Naive B cell (primary cell): ENCODE measurements around the gene CPNE6. TPM values are rescaled to one million over a fixed set of nuclear protein-coding genes. Genes with fewer than 3 reads are reported as not detected.

ENCODE experiments used
- ATAC-seq, 2 donors: fragments of 150-1000 bp; cut with Tn5 transposase; 2 replicates each; pipeline ENCODE4 v1.10.0; 2021; ENCODE audit warnings: low read depth in 2 of 2, mild to moderate bottlenecking in 2 of 2, moderate library complexity in 2 of 2
- DNase-seq: peaks from one replicate; pipeline ENCODE4 v3.0.0; 2022
- H3K27ac Mint-ChIP-seq, 6 donors: one replicate each; pipeline ENCODE4 v1.8.0; 2020 to 2022; ENCODE audit warnings: mild to moderate bottlenecking in 6 of 6, mixed read lengths in 6 of 6, moderate library complexity in 5 of 6, inconsistent platforms in 2 of 6
- H3K27me3 Mint-ChIP-seq, 3 donors: one replicate each; pipeline ENCODE4 v1.8.0; 2021 to 2022; ENCODE audit warnings: mixed read lengths in 3 of 3, mild to moderate bottlenecking in 1 of 3
- H3K36me3 Mint-ChIP-seq, 2 donors: one replicate each; pipeline ENCODE4 v1.8.0; 2020 to 2022; ENCODE audit warnings: mixed read lengths in 2 of 2, inconsistent platforms in 1 of 2, mild to moderate bottlenecking in 1 of 2
- H3K4me1 Mint-ChIP-seq, 3 donors: one replicate each; pipeline ENCODE4 v1.8.0; 2020 to 2022; ENCODE audit warnings: mixed read lengths in 3 of 3, inconsistent platforms in 1 of 3, mild to moderate bottlenecking in 1 of 3, moderate library complexity in 1 of 3
- H3K4me3 Mint-ChIP-seq, 8 donors: one replicate each; pipeline ENCODE4 v1.8.0; 2020 to 2022; ENCODE audit warnings: mild to moderate bottlenecking in 8 of 8, mixed read lengths in 8 of 8, moderate library complexity in 8 of 8, inconsistent platforms in 2 of 8
- H3K9me3 Mint-ChIP-seq, 7 donors: one replicate each; pipeline ENCODE4 v1.8.0; 2020 to 2022; ENCODE audit warnings: mixed read lengths in 7 of 7, mild to moderate bottlenecking in 5 of 7, inconsistent platforms in 2 of 7, moderate library complexity in 1 of 7
- polyA plus RNA-seq, 6 donors: library from polyadenylated mRNA; unstranded; fragments of 300-500 nt; fragmentation: Illumina TruSeq; gene quantifications; one replicate each; pipeline ENCODE4 v1.2.3, GENCODE V29; 2021; ENCODE audit warnings: low read depth in 6 of 6

Gene CPNE6
- polyA plus RNA-seq, 6 donors from 2014 or later: 1.1 TPM; not detected in 5

- peaks cover 0 to 1% (median 0%) of the 10 kb centered on the region in 7 donors for H3K9me3 Mint-ChIP-seq
- ATAC-seq: no peak
- H3K4me1 Mint-ChIP-seq: no peaks in the 10 kb centered on the region
- no peak overlapping the region for H3K4me3 Mint-ChIP-seq
- no peak overlapping the region for H3K27ac Mint-ChIP-seq
- H3K36me3 Mint-ChIP-seq: no peaks in the 10 kb centered on the region
- peaks cover 0 to 11% (median 0%) of the 10 kb centered on the region in 3 donors for H3K27me3 Mint-ChIP-seq
- no peak for DNase-seq
These were observed 4.7 kb upstream of the CPNE6 start for GRCh38 chr14:24066496-24067132.

- H3K4me3 Mint-ChIP-seq: peak overlapping the region in 1 of 8 donors; percentile 0
These were observed 4.0 kb upstream of the CPNE6 start for GRCh38 chr14:24067133-24068082.

GRCh38 chr14:24068711-24069410 lies 2.5 kb upstream of the CPNE6 start:
- no peak for ATAC-seq
- Mint-ChIP-seq H3K9me3 (peaks cover 0 to 1% (median 0%) of the 10 kb centered on the region in 7 donors), H3K4me1 (no peaks in the 10 kb centered on the region)

More at GRCh38 chr14:24067133-24068082, 4.0 kb upstream of the CPNE6 start:
- Mint-ChIP-seq H3K4me1 (no peaks in the 10 kb centered on the region), H3K27ac (no peak overlapping the region), H3K27me3 (peaks cover 0 to 11% (median 0%) of the 10 kb centered on the region in 3 donors), H3K9me3 (peaks cover 0 to 1% (median 0%) of the 10 kb centered on the region in 7 donors), H3K36me3 (no peaks in the 10 kb centered on the region)
- DNase-seq: no peak
- no peak for ATAC-seq

GRCh38 chr14:24069411-24069735 lies 2.0 kb upstream of the CPNE6 start:
- DNase-seq (no peak), ATAC-seq (no peak)
- Mint-ChIP-seq H3K4me3 (no peak overlapping the region), H3K9me3 (peaks cover 0 to 1% (median 0%) of the 10 kb centered on the region in 7 donors), H3K27me3 (peaks cover 0 to 11% (median 0%) of the 10 kb centered on the region in 3 donors), H3K4me1 (peaks cover under 1 to 1% (median 1%) of the 10 kb centered on the region in 3 donors), H3K27ac (no peak overlapping the region), H3K36me3 (no peaks in the 10 kb centered on the region)

More at GRCh38 chr14:24068711-24069410, 2.5 kb upstream of the CPNE6 start:
- no peak for DNase-seq
- Mint-ChIP-seq H3K4me3 (no peak overlapping the region), H3K27ac (no peak overlapping the region), H3K36me3 (no peaks in the 10 kb centered on the region), H3K27me3 (peaks cover 0 to 11% (median 0%) of the 10 kb centered on the region in 3 donors)

GRCh38 chr14:24070285-24071143 lies 848 bp upstream of the CPNE6 start:
- H3K9me3 Mint-ChIP-seq: peaks cover 0 to 1% (median 0%) of the 10 kb centered on the region in 7 donors
- DNase-seq (no peak), ATAC-seq (no peak)
- no peaks in the 10 kb centered on the region for H3K36me3 Mint-ChIP-seq
- H3K4me1 Mint-ChIP-seq: peaks cover 12 to 13% (median 13%) of the 10 kb centered on the region in 3 donors
- H3K27ac Mint-ChIP-seq: no peak overlapping the region
- peaks cover 0 to 11% (median 0%) of the 10 kb centered on the region in 3 donors for H3K27me3 Mint-ChIP-seq
- no peak overlapping the region for H3K4me3 Mint-ChIP-seq

GRCh38 chr14:24071836-24072430 lies 571 bp downstream of the CPNE6 start:
- H3K9me3 Mint-ChIP-seq: peaks cover 0 to 1% (median 0%) of the 10 kb centered on the region in 7 donors

GRCh38 chr14:24072436-24072835 lies 1.1 kb downstream of the CPNE6 start:
- peaks cover 23 to 32% (median 25%) of the 10 kb centered on the region in 3 donors for H3K4me1 Mint-ChIP-seq
- no peaks in the 10 kb centered on the region for H3K36me3 Mint-ChIP-seq
- H3K27ac Mint-ChIP-seq: no peak overlapping the region
- peaks cover 0 to 1% (median 0%) of the 10 kb centered on the region in 7 donors for H3K9me3 Mint-ChIP-seq
- peaks cover 0 to 11% (median 0%) of the 10 kb centered on the region in 3 donors for H3K27me3 Mint-ChIP-seq
- no peak for DNase-seq
- no peak overlapping the region for H3K4me3 Mint-ChIP-seq
- ATAC-seq: no peak

More at GRCh38 chr14:24071836-24072430, 571 bp downstream of the CPNE6 start:
- ATAC-seq: no peak
- Mint-ChIP-seq H3K36me3 (no peaks in the 10 kb centered on the region), H3K27me3 (peaks cover 0 to 11% (median 0%) of the 10 kb centered on the region in 3 donors), H3K27ac (no peak overlapping the region), H3K4me3 (no peak overlapping the region), H3K4me1 (peaks cover 23 to 27% (median 25%) of the 10 kb centered on the region in 3 donors)
- no peak for DNase-seq

GRCh38 chr14:24072881-24073877 lies 1.8 kb downstream of the CPNE6 start:
- H3K4me3 Mint-ChIP-seq: no peak overlapping the region
- H3K9me3 Mint-ChIP-seq: peaks cover 0 to under 1% (median 0%) of the 10 kb centered on the region in 7 donors
- H3K36me3 Mint-ChIP-seq: no peaks in the 10 kb centered on the region
- peaks cover 0 to 11% (median 0%) of the 10 kb centered on the region in 3 donors for H3K27me3 Mint-ChIP-seq
- DNase-seq (no peak), ATAC-seq (no peak)
- no peak overlapping the region for H3K27ac Mint-ChIP-seq
- H3K4me1 Mint-ChIP-seq: peaks cover 25 to 36% (median 26%) of the 10 kb centered on the region in 3 donors

- Mint-ChIP-seq H3K27ac (peak overlapping the region; percentile 7 to 95 (median 62)), H3K36me3 (no peaks in the 10 kb centered on the region), H3K4me3 (peak overlapping the region in 5 of 8 donors; percentile 35 to 51 (median 48)), H3K4me1 (peaks cover 32 to 47% (median 34%) of the 10 kb centered on the region in 3 donors), H3K27me3 (peaks cover 0 to 11% (median 0%) of the 10 kb centered on the region in 3 donors), H3K9me3 (no peaks in the 10 kb centered on the region)
- ATAC-seq (peak in 1 of 2 donors; percentile 11), DNase-seq (no peak)
These were observed 3.5 kb downstream of the CPNE6 start for GRCh38 chr14:24074625-24075484.

- DNase-seq: peak; percentile 33
- Mint-ChIP-seq H3K27ac (peak overlapping the region; percentile 7 to 95 (median 62)), H3K36me3 (no peaks in the 10 kb centered on the region), H3K27me3 (peaks cover 0 to 5% (median 0%) of the 10 kb centered on the region in 3 donors), H3K4me3 (peak overlapping the region in 6 of 8 donors; percentile 35 to 77 (median 51)), H3K4me1 (peaks cover 40 to 56% (median 41%) of the 10 kb centered on the region in 3 donors), H3K9me3 (no peaks in the 10 kb centered on the region)
- peak; percentile 91 to 93 for ATAC-seq
These were observed 4.3 kb downstream of the CPNE6 start for GRCh38 chr14:24075485-24076301.
